ENCODE data around the gene ARHGAP15.

Gene ARHGAP15

GRCh38 chr2:143344780-143345179 lies 215.6 kb downstream of the ARHGAP15 start:
- DNase-seq (ENCODE audit: low spot score): no peak

DNA sequence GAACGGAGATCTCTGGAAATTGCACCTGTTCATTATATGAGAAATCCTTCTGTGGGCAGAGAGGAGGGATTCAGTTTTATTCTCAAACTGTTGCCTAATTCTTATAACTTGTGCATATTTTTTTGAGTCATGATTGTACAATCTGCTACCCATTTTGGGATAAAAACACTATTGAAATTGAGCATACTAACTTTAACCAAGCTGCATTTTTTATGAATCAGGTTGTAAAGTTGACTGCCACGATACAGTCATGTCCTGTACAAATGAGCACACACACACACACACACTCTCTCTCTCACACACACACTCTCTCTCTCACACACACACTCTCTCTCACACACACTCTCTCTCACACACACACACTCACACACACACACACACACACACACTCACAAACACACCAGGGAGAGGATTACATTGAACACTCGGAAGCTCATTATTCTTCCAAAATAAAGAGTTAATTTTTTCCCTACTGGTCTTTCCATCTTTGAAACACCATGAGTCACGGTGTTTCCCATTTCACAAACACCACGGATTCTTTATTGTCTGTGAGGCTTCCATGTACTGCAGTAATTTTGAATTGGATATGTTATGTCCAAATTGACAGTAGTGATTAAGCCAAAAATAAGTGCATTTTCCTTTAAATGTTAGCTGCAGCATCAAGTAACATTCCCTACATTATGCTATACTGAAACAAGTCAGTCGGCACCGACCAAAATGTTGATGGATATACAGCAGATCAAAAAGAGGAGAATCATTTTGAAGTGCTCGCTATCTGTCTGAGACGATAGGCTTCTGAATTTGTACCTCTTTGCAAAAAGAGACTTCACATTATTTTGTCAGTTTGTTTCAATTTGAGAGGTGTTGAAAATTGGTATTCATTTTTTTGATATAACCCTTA lies 216.9 kb downstream of the ARHGAP15 start:
- DNase-seq (ENCODE audit: low spot score): no peak

DNA sequence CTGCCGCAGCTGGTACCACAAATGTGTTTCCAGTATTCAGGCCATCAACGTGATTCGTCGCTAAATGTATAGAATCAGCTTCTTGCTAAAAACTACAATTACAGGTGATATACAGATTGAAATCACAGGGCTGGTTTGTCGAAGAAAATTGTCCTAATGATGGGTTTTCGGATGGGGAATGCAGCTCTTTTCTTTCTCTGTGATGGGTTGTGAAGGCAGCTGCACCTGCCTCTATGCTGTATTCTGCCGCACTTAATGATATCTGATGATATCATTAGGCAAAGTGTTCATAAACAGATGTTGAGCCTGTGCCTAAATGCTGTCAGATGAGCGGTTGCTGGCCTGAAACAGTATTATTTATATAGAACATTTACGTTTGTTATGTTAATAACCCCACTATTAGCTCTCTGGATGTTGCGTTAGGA lies 218.1 kb downstream of the ARHGAP15 start:
- DNase-seq (ENCODE audit: low spot score): no peak

DNA sequence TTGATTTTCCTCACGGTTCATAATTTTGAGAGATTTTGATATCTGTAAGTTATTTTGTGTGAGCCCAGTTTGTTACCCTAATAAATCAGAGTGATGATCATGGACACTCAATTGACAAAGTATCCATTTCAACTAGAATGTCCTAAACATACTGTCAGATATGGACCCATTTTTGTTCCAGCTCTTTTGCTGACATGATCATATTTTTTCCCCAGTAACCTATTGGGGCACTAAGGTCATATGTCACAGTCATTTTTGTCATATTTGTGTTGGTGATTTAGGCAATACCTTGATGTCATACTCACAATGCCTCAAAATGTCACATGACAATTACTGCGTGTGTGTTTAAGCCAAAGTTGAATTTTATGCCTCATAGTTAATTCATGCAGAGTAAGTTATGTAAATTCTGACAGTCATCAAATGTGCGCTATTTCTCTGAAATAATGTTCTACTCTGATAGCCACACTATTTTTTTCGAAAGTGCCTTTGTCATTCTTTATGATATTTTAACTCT lies 218.7 kb downstream of the ARHGAP15 start:
- DNase-seq (ENCODE audit: low spot score): no peak

DNA sequence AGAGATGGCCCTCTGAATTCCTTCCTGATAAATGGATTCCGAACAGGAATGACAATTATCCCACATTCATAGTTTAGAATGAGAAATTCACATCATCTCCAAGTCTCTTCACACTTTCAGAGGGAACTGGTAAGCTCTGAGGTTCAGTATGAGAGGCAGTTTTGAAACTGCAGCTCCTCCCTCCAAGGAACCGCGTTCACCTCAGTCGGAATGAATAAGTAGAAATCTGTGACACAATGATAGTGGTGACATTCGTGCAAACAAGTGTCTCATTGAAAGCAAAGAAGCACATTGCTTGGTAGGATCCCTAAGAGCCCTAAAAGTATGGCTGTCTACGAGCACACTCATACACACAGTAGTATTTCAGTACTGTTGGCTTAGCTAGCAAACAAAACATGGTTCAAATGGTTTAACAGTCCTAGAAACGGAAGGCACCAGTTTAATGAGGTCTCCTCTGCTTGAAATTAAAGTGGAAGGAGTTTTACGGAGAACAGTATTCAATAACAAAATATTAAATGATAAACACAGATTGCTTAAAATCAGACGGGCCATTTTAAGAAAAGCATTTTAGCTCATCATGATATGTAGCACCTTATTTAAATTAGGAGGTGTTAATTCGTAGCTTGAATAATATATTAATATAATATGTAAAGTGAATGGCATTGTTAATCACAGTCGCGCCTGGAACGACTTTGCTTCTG lies 225.0 kb downstream of the ARHGAP15 start:
- DNase-seq (ENCODE audit: low spot score): no peak

GRCh38 chr2:143355870-143356269 lies 226.7 kb downstream of the ARHGAP15 start:
- DNase-seq (ENCODE audit: low spot score): no peak

DNA sequence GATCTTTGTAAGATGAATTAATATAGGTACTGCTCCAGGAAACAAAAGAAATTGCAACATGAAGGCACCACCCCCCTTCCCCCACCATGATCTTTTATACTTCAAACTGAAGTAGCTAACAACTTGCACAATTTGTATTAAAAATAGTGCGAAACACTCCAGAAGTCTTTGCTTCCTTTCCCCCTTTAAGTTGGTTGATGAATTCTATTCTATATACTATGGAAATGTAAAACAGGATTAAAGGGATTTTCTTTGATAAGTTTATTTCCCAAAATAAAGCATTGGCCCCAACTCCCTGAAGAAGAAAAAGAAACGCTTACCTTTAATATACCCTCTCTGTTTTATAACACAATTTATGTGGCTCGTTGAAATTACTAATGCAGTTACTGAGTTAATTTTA lies 227.1 kb downstream of the ARHGAP15 start:
- no peak for DNase-seq (ENCODE audit: low spot score)

DNA sequence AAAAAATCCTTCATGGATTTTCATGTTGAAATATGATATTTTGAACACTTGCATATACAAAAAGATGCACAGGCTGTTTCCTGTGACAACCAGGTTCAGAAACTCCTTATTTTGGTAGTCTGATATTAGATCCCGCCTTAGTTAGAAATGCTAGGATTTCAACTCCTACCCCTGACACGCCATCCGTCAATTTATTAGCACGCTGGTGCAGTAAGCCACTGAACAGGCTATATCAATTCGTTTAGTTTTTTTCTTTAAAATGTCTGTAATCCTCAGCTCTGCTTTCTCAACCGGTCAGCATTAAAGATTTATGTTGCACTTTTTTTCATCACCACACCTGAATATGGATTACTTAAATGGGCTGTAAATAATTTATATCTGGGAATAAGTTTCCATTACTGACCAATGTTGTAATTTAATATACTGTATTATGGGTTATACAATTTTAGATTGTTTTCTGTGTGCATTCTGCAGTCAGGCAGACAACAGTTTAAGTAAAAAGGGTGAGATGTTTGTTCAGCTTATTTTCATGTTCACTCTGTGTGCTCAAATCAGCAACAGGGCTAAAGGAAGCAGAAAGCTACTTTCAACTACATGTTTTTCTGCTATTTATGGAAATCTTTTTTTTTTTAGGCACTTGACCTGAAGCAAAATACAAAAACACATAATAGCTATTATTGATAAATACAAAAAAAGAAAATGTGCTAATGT lies 227.7 kb downstream of the ARHGAP15 start:
- DNase-seq (ENCODE audit: low spot score): no peak

- no peak for DNase-seq (ENCODE audit: low spot score)
Measured at GRCh38 chr2:143357966-143358365, 228.7 kb downstream of the ARHGAP15 start.

DNA sequence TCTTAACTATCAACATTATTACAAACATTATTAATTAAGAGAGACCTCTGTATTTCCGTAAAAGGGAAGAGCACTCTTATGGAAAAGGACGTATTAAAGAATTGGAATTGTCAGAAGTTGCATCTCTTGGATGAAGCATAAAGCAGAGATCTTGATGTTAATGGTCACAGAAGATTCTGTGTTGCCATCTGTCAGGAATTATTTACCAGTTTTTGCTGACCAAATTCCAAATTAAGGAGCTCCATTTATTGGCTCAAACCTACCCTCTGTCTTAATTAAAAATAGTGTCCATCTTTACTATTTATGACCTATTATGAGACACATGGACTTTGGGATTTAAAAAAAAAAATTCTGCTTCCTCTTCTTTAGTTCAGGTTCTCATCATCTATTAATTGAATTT lies 232.1 kb downstream of the ARHGAP15 start:
- DNase-seq (ENCODE audit: low spot score): no peak

- DNase-seq (ENCODE audit: low spot score): no peak
Measured at GRCh38 chr2:143371616-143372015, 242.4 kb downstream of the ARHGAP15 start.

DNA sequence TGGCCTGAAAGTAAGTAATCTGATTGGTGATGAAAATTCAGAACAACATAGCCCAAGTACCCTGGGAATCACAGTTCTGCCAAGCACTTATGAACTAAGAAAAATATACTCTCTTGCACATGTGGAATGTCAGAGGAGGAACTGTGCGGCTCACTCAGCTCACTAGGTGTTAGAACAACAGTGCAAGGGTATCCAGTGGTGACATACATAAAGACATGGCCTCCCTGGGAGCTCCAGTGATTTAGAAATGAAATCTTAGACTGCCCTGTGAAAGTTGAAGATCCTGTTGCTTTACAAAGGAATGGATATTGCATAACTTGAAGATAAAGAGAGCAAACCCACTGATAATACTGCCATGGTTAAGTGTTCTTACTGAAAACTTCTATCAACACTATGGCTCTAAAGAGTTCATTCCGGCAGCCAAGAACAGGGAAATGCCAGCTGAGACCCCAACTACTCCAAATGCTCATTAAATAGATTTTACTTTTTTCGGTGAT lies 246.2 kb downstream of the ARHGAP15 start:
- DNase-seq (ENCODE audit: low spot score): no peak

DNA sequence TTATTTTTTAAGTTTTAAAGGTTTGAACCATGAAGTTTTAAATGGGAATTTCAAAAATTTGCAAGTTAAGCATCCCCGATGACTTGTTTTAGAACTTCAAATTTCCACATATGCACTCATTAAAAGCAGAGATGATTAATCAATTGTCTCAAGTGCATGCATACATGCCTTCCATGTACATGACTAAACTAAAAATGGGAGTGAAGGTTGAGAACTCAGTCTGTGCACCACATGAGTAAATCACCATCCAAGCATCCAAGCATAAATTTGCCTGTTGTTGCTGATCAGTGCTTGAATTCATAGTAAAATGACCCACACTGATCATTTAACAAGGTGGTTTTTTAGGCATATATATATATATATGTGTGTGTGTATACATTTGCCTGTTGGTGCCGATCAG lies 249.8 kb downstream of the ARHGAP15 start:
- DNase-seq (ENCODE audit: low spot score): no peak

DNA sequence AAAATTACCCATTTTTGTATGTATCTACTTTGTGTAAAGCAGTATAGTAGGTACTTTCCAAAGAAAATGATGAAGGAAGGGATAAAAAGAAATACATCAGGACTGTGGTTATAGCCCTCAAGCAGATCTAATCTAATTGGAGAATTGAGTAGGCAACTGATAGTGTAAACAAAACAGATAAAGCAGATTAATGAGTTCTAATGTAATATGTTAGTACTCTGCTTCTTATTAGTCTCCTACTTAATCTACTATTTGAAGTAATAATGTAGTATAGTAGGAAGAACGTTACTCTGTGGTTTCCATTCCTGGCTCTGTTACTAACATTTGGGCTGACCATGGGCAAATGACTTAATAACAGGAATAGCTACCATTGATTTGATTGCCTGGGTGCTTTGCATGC lies 250.7 kb downstream of the ARHGAP15 start:
- DNase-seq (ENCODE audit: low spot score): no peak

DNA sequence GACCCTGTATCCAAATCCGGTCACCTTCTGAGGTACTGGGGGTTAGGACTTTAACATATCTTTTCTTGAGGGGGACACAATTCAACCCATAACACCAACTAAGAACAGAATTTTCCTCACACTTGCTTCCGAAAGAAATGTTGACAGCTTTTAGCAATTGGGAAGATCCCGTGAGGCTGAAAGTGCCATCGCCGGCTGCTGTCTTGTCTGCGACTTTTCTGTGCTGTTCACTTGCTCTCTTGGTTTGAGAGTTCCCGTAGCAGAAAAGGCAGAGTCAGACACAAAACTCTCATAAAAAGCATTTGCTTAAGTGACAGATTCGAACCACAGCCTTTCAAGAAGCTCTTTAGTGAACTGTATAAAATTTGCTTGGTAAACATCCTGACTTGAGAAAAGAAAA lies 253.4 kb downstream of the ARHGAP15 start:
- DNase-seq (ENCODE audit: low spot score): no peak

DNA sequence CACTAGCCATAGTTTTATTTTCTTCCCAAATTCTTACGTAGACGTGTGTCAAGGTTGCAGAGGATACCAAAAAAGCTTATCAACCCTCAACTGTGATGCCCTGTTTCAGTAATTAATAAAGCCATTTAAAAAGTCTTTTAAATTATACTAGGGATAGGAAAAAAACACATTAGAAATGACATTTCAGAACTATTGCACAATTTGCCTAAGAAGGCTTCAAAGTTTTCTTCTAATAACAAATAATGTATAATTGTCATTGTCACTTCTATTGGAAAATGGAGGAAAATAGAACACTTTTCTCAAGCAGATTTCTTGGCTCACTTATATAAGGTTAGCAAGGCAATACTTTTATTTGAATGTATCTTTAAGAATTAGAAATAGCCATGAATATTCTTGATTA lies 253.8 kb downstream of the ARHGAP15 start:
- DNase-seq (ENCODE audit: low spot score): no peak

- DNase-seq (ENCODE audit: low spot score): no peak
Measured at GRCh38 chr2:143384111-143384510, 254.9 kb downstream of the ARHGAP15 start.

DNA sequence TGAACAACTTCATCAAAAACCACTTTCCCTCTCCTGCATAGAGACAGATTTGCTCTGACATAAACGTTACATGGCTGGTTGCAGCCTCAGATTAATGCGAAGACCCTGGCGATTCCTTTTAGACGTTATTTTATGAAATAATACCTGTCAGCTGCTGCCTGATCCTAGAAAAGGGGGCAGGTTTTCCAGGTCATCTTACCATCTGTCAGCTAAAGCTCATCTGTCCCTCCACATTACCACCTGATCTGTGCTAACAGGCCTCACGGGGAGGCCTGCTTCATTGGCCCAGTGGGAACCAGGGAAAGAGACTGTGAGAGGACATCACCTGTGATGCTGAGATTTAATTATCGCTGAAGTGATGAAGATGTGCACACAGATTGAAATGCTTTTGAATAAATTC lies 261.0 kb downstream of the ARHGAP15 start:
- DNase-seq (ENCODE audit: low spot score): no peak

DNA sequence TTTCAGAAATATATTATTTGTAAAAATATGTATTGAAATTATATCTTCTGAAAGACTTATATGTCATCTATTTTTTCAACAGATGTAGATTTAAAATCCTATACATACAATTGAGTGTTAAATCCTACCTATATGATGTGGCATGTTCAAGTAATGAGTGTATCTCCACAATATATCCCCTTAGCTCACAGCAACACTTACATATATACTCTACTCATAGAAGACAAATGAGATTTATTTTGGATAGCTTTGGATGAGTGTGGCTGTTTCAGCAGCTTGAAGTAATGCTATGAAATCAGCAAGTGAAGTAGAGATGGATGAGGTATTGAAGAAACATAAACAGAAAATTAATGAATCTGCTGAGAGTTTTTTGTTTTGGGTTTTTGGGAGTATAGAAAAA lies 263.1 kb downstream of the ARHGAP15 start:
- no peak for DNase-seq (ENCODE audit: low spot score)

DNA sequence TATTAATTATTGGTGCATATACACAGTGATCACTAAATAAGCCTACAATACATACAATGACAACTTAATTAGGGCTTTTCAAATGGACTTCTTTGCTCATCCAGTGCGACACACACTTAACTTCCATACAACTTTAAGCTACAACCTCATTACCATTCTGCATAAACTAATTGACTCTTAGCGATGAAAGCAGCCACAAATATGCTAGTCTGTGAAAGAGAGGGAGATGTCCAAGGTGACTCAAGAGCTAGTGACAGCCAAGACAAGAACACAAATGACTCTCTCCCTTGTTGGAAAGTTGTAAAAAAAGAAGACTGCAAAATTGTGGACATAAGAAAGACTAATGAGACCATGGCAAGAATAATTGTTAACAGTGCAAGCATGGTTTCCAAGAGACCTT lies 264.8 kb downstream of the ARHGAP15 start:
- DNase-seq (ENCODE audit: low spot score): no peak

DNA sequence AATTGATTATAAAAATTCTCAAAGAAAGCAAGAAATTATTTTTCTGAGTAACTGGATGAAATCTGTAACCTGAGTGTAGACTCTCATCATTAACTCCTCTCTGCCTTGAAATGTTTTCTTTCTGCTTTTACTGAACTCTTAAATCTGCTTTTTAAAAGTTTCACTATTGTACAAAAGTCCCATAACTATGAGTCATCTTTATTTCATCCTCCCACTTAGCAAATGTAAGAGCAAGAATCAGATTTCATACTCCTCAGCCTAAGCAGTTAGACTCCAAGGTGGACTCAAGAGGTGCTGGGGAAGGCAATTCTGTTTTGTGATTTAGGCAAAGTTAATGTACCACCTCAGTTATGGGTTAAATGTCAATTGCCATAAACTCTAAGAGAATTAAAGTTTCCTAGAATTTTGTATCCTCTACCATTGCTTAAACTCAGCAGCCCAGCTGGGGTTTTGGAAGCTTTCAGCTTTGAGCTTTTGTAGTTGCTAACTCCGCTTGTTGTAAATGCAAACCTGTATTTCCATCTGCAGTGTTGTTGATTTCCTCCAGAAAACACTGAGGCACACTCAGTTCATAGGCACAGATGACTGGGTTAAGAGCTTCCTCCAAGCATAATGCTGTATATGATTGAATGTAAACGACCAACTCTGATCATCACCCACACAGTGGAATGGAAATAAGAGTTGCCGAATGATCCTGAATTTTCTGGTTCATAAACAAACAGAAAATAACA lies 268.8 kb downstream of the ARHGAP15 start:
- DNase-seq (ENCODE audit: low spot score): no peak

DNA sequence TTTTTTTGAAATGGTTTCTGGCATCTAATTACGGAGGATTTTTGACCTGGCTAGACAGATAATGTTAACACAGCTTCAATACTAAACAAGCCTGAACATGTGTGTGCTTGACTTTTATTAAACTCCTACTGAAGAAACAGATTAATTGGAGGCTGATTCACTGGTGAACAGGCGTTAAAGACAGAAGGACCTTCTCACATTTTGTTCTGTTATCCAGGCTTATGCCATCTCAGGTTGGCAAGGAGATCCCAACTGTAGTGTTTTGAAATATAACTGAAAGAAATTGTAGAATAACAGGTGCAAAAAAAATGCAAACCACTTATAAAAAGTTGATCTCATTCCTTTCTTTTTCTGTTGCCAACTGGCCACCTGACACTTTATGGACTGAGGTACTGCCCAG lies 269.6 kb downstream of the ARHGAP15 start:
- DNase-seq (ENCODE audit: low spot score): no peak

All from germinal center (tissue), 1 donor.